A673 (cell line): ENCODE data around the gene ARL5B. TPM values are rescaled to one million over a fixed set of nuclear protein-coding genes. Genes with fewer than 3 reads are reported as not detected.

Source experiments
- BruUV-seq: library from RNA; stranded (reverse); fragments of 400-500 nt; replicated peaks from 2 replicates; lab custom pipeline; 2021; lab: Mats Ljungman, UMichigan
- CTCF ChIA-PET: fragments of 300-600 bp; sonication (Branson Sonifier 250); formaldehyde crosslinking; loops from one replicate; lab custom pipeline; 2022; ENCODE audit warnings: antibody characterized with exemption; lab: Charles Lee
- POLR2A ChIA-PET: fragments of 300-600 bp; sonication (Branson Sonifier 250); formaldehyde crosslinking; loops from one replicate; lab custom pipeline; 2022; ENCODE audit warnings: antibody characterized with exemption; ENCODE audit not compliant: low non-redundant PET; lab: Charles Lee
- DNase-seq: peaks from one replicate; pipeline ENCODE4 v3.0.0-alpha.2; 2015; ENCODE audit warnings: low spot score
- H3K27ac ChIP-seq: fragments of 200-600 bp; sonication (generic); 2 replicates; pipeline ENCODE4 v1.5.1; 2016; ENCODE audit warnings: mixed run types, low read depth, mild to moderate bottlenecking, mixed read lengths, antibody characterized with exemption, low read length; ENCODE audit not compliant: poor library complexity, severe bottlenecking
- H3K27me3 ChIP-seq: fragments of 200-600 bp; sonication (generic); replicated peaks from 2 replicates; pipeline ENCODE4 v1.6.1; 2017; ENCODE audit warnings: mixed run types, low read depth, mild to moderate bottlenecking, mixed read lengths, antibody characterized with exemption, low read length; ENCODE audit not compliant: insufficient read depth, poor library complexity
- H3K36me3 ChIP-seq: fragments of 200-600 bp; sonication (generic); 2 replicates; pipeline ENCODE4 v1.6.1; 2016; ENCODE audit warnings: mixed run types, mild to moderate bottlenecking, mixed read lengths, antibody characterized with exemption, low read length; ENCODE audit not compliant: insufficient read depth, poor library complexity, severe bottlenecking
- H3K4me1 ChIP-seq: fragments of 200-600 bp; sonication (generic); 2 replicates; pipeline ENCODE4 v1.6.1; 2017; ENCODE audit warnings: mixed run types, mild to moderate bottlenecking, mixed read lengths, antibody characterized with exemption, low read length; ENCODE audit not compliant: insufficient read depth, poor library complexity, severe bottlenecking
- H3K4me3 ChIP-seq: fragments of 200-600 bp; sonication (generic); 2 replicates; pipeline ENCODE4 v1.5.1; 2016; ENCODE audit warnings: low read depth, mixed run types, mild to moderate bottlenecking, mixed read lengths, low read length; ENCODE audit not compliant: poor library complexity, severe bottlenecking
- H3K9me3 ChIP-seq: fragments of 200-600 bp; sonication (generic); 2 replicates; pipeline ENCODE4 v1.6.1; 2016; ENCODE audit warnings: mixed run types, low read depth, mild to moderate bottlenecking, mixed read lengths, antibody characterized with exemption, low read length; ENCODE audit not compliant: poor library complexity, severe bottlenecking
- CTCF ChIP-seq: fragments of 300-800, 200-600 bp; sonication (generic); conservative IDR thresholded peaks from 2 replicates; pipeline ENCODE4 v1.5.1; 2017; ENCODE audit warnings: low read depth, mild to moderate bottlenecking, antibody characterized with exemption, low read length, moderate library complexity, mixed read lengths
- EZH2 ChIP-seq: fragments of 200-600 bp; sonication (generic); IDR thresholded peaks from 2 replicates; pipeline ENCODE4 v1.6.1; 2017; ENCODE audit warnings: borderline replicate concordance, low read depth, mild to moderate bottlenecking, mixed read lengths, antibody characterized with exemption, low read length; ENCODE audit not compliant: poor library complexity, severe bottlenecking
- intact Hi-C: fragments of 100-400 bp; cut with micrococcal nuclease; formaldehyde crosslinking; loops from one replicate; pipeline ENCODE4 v1.10.0; 2022; ENCODE audit not compliant: unreplicated experiment
- total RNA-seq: library from RNA; stranded (reverse); gene quantifications from 2 replicates; pipeline ENCODE4 v1.2.3, GENCODE V29; 2021

The ARL5B gene
- total RNA-seq, 1 experiment from 2014 or later, result 30.2 TPM

GRCh38 chr10:18683427-18683826 is 24.2 kb downstream of the ARL5B start:
- DNase-seq, result no peak
- H3K36me3 ChIP-seq, result peaks cover 4% of the 10 kb centered on the region
- TF ChIP-seq EZH2, result no peak
- no peak for TF ChIP-seq CTCF
- H3K4me1 ChIP-seq, result peaks cover 24% of the 10 kb centered on the region
- no TSS peak for BruUV-seq
- no peak overlapping the region for H3K27ac ChIP-seq
- H3K4me3 ChIP-seq, result no peak overlapping the region
- intact Hi-C loops, result loop anchor here (10.0 kb wide), 1 partner anchor 231 kb away; no protein-coding TSS in a partner anchor
- POLR2A ChIA-PET, result no interaction called here
- H3K9me3 ChIP-seq, result no peaks in the 10 kb centered on the region
- no peaks in the 10 kb centered on the region for H3K27me3 ChIP-seq
- CTCF ChIA-PET, result no interaction called here

GRCh38 chr10:18684416-18684815 is 25.2 kb downstream of the ARL5B start:
- CTCF ChIA-PET, result no interaction called here
- no TSS peak for BruUV-seq
- Histone ChIP-seq H3K36me3 (peaks cover 4% of the 10 kb centered on the region), H3K27ac (no peak overlapping the region), H3K27me3 (no peaks in the 10 kb centered on the region), H3K4me3 (no peak overlapping the region), H3K4me1 (peaks cover 27% of the 10 kb centered on the region), H3K9me3 (no peaks in the 10 kb centered on the region)
- POLR2A ChIA-PET, result no interaction called here
- intact Hi-C loops, result loop anchor here (10.0 kb wide), 1 partner anchor 230 kb away; no protein-coding TSS in a partner anchor
- no peak for DNase-seq
- TF ChIP-seq EZH2, result no peak
- no peak for TF ChIP-seq CTCF

GRCh38 chr10:18684953-18685352 is 25.7 kb downstream of the ARL5B start:
- Histone ChIP-seq H3K4me3 (no peak overlapping the region), H3K27me3 (no peaks in the 10 kb centered on the region), H3K27ac (no peak overlapping the region), H3K4me1 (peaks cover 28% of the 10 kb centered on the region), H3K9me3 (no peaks in the 10 kb centered on the region), H3K36me3 (peaks cover 4% of the 10 kb centered on the region)
- DNase-seq, result no peak
- BruUV-seq, result no TSS peak
- intact Hi-C loops, result loop anchor here (5.0 to 10.0 kb wide), 2 partner anchors 230 to 932 kb away; no protein-coding TSS in a partner anchor
- CTCF ChIA-PET, result no interaction called here
- POLR2A ChIA-PET, result no interaction called here
- TF ChIP-seq CTCF (no peak), EZH2 (no peak)
